Keratinocyte (primary cell): Measurements from ENCODE around the gene KCNMA1.

Source experiments
- EZH2 ChIP-seq: IDR thresholded peaks from one replicate; pipeline ENCODE4 v1.6.1; 2012; ENCODE audit warnings: inconsistent platforms, mild to moderate bottlenecking, low read length, moderate library complexity
- TF ChIP-seq, protein P1 (sequence below), 3 experiments: IDR thresholded peaks in 1 of 3; conservative IDR thresholded peaks in 1 of 3; optimal IDR thresholded peaks in 1 of 3; 2 replicates in 2 of 3; 3 replicates in 1 of 3; pipeline versions ENCODE3 to v1.5.1; 2011; ENCODE audit warnings: low read length in 3 of 3, mild to moderate bottlenecking in 3 of 3, moderate library complexity in 2 of 3, control low read depth in 1 of 3, inconsistent platforms in 1 of 3; ENCODE audit not compliant: insufficient read depth in 2 of 3; ENCODE audit errors: extremely low read depth in 1 of 3

DNA sequence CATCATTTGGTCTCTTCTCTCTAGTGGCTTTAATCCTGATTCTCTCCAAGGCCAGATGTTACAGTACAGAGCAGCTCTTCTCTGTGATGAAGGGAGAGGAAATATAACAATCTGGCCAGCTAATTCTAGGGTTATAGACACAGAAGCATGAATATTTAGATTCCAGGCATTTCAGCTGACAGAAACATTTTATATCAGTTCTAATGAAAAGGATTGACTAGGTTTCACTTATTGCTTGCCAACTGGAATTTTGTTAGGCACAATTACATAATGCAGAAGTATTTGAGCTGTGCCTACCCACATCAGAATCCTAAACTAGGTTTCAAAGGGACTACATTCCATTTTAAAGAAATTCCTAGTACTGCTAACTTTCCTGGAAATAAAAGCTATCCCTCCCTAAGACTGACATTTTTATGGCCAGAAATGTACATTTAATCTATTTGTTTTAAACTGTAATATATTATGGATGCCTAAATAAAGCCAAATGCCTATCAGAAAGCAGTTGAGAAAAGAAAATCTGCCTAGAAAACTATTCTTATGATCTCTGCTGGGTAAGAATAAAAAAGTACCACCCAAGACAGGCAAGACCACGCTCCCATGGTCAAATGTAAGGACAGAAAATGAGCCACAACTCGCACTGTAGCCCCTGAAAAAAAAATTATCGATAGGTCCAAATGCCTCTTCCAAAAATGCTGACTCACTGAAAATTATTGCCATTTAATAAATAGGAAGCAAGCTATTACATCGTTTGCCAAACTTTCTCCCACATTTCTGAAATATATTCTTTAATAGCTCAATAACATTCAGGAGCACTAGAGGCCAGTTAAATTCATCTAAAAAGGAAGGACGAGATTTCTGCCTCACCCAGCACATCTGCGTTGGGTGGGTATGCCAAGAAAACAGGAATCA, 498.1 kb downstream of the KCNMA1 start:
- TF ChIP-seq, protein P1, sequence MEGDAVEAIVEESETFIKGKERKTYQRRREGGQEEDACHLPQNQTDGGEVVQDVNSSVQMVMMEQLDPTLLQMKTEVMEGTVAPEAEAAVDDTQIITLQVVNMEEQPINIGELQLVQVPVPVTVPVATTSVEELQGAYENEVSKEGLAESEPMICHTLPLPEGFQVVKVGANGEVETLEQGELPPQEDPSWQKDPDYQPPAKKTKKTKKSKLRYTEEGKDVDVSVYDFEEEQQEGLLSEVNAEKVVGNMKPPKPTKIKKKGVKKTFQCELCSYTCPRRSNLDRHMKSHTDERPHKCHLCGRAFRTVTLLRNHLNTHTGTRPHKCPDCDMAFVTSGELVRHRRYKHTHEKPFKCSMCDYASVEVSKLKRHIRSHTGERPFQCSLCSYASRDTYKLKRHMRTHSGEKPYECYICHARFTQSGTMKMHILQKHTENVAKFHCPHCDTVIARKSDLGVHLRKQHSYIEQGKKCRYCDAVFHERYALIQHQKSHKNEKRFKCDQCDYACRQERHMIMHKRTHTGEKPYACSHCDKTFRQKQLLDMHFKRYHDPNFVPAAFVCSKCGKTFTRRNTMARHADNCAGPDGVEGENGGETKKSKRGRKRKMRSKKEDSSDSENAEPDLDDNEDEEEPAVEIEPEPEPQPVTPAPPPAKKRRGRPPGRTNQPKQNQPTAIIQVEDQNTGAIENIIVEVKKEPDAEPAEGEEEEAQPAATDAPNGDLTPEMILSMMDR (optimal IDR thresholded peaks at IDR 0.05 in 1 of 3, IDR thresholded peaks at IDR 0.05 in 1 of 3, conservative IDR thresholded peaks at IDR 0.05 in 1 of 3; ENCODE audit: extremely low read depth in 1 of 3, insufficient read depth in 2 of 3, low read length in 3 of 3): no peak
- no peak for TF ChIP-seq EZH2
